Endothelial cell (in vitro differentiated cells): Measurements from ENCODE around the gene KRT26. TPM values are rescaled to one million over a fixed set of nuclear protein-coding genes. Genes with fewer than 3 reads are reported as not detected.
A peak's percentile ranks its signal among the peaks of the same experiment; 100 is the strongest.

Experiments used
- DNase-seq: peaks from one replicate; pipeline ENCODE4 v3.0.0; 2021; ENCODE audit warnings: low spot score
- H3K27ac Mint-ChIP-seq: one replicate; pipeline ENCODE4 v1.8.0; 2021; ENCODE audit warnings: mixed read lengths, inconsistent platforms; ENCODE audit not compliant: unreplicated experiment
- H3K27me3 Mint-ChIP-seq: one replicate; pipeline ENCODE4 v1.8.0; 2021; ENCODE audit warnings: mild to moderate bottlenecking, moderate library complexity, mixed read lengths, inconsistent platforms; ENCODE audit not compliant: unreplicated experiment
- H3K36me3 Mint-ChIP-seq: one replicate; pipeline ENCODE4 v1.8.0; 2021; ENCODE audit warnings: mild to moderate bottlenecking, low read depth, mixed read lengths, inconsistent platforms; ENCODE audit not compliant: unreplicated experiment
- H3K4me1 Mint-ChIP-seq: one replicate; pipeline ENCODE4 v1.8.0; 2021; ENCODE audit warnings: mild to moderate bottlenecking, mixed read lengths, inconsistent platforms; ENCODE audit not compliant: unreplicated experiment
- H3K4me3 Mint-ChIP-seq: one replicate; pipeline ENCODE4 v1.8.0; 2021; ENCODE audit warnings: mild to moderate bottlenecking, mixed read lengths, inconsistent platforms; ENCODE audit not compliant: unreplicated experiment
- H3K9me3 Mint-ChIP-seq: one replicate; pipeline ENCODE4 v1.8.0; 2021; ENCODE audit warnings: mixed read lengths, inconsistent platforms; ENCODE audit not compliant: unreplicated experiment
- CTCF ChIP-seq: fragments of 200-600 bp; sonication (generic); IDR thresholded peaks from one replicate; pipeline ENCODE4 v1.5.0; 2021; ENCODE audit warnings: antibody characterized with exemption; ENCODE audit not compliant: unreplicated experiment
- total RNA-seq: library from RNA; stranded (reverse); fragmentation: NEBNext Ultra II Directional; extraction: Animal tissue kit (Norgen Biotek cat#: 25700); gene quantifications from one replicate; pipeline ENCODE4 v1.2.1, GENCODE V29; 2021; ENCODE audit not compliant: unreplicated experiment

KRT26 gene
- total RNA-seq, 1 donor from 2014 or later, result not detected

GRCh38 chr17:40795019-40795667, 23.1 kb upstream of the KRT26 start:
- H3K9me3 Mint-ChIP-seq, result no peaks in the 10 kb centered on the region
- H3K36me3 Mint-ChIP-seq, result no peaks in the 10 kb centered on the region
- no peak for TF ChIP-seq CTCF
- no peak for DNase-seq
- H3K4me3 Mint-ChIP-seq, result no peak overlapping the region
- no peaks in the 10 kb centered on the region for H3K27me3 Mint-ChIP-seq
- no peak overlapping the region for H3K27ac Mint-ChIP-seq
- H3K4me1 Mint-ChIP-seq, result peaks cover 12% of the 10 kb centered on the region

- Mint-ChIP-seq H3K4me3 (no peak overlapping the region), H3K27ac (no peak overlapping the region), H3K36me3 (no peaks in the 10 kb centered on the region), H3K4me1 (peaks cover 15% of the 10 kb centered on the region), H3K9me3 (no peaks in the 10 kb centered on the region), H3K27me3 (no peaks in the 10 kb centered on the region)
- TF ChIP-seq CTCF, result no peak
- no peak for DNase-seq
These were observed 22.5 kb upstream of the KRT26 start for GRCh38 chr17:40794466-40794865.

- Mint-ChIP-seq H3K27ac (no peak overlapping the region), H3K27me3 (no peaks in the 10 kb centered on the region), H3K4me1 (peaks cover 22% of the 10 kb centered on the region), H3K9me3 (no peaks in the 10 kb centered on the region), H3K4me3 (no peak overlapping the region), H3K36me3 (no peaks in the 10 kb centered on the region)
- DNase-seq, result no peak
- TF ChIP-seq CTCF, result no peak
These were observed 21.8 kb upstream of the KRT26 start for GRCh38 chr17:40793832-40794231.

GRCh38 chr17:40791787-40792436, 19.9 kb upstream of the KRT26 start:
- Mint-ChIP-seq H3K27ac (no peak overlapping the region), H3K36me3 (no peaks in the 10 kb centered on the region), H3K9me3 (no peaks in the 10 kb centered on the region), H3K4me3 (no peak overlapping the region), H3K27me3 (no peaks in the 10 kb centered on the region), H3K4me1 (peaks cover 33% of the 10 kb centered on the region)
- TF ChIP-seq CTCF, result peak; percentile 50
- DNase-seq, result no peak

GRCh38 chr17:40791111-40791510, 19.1 kb upstream of the KRT26 start:
- H3K4me1 Mint-ChIP-seq, result peaks cover 32% of the 10 kb centered on the region
- no peak overlapping the region for H3K4me3 Mint-ChIP-seq
- no peaks in the 10 kb centered on the region for H3K27me3 Mint-ChIP-seq
- no peaks in the 10 kb centered on the region for H3K9me3 Mint-ChIP-seq
- H3K27ac Mint-ChIP-seq, result no peak overlapping the region
- DNase-seq, result no peak
- H3K36me3 Mint-ChIP-seq, result no peaks in the 10 kb centered on the region
- TF ChIP-seq CTCF, result no peak
